ENCODE measurements around the gene OSBPL3. TPM values are rescaled to one million over a fixed set of nuclear protein-coding genes. Genes with fewer than 3 reads are reported as not detected.

OSBPL3 gene
- polyA plus RNA-seq, 1 of the 3 experiments (the other 2 are of a cell fraction), result 23.2 TPM

GRCh38 chr7:24817339-24817738 lies 162.6 kb downstream of the OSBPL3 start:
- ChIA-PET CTCF (interaction anchor here (7.8 to 14.0 kb wide), 2 partner anchors 253 to 278 kb away, joined by 81 to 396 read pairs; no protein-coding TSS in a partner anchor), POLR2A (no interaction called here)
- H3F3A ChIP-seq (replicated peaks; ENCODE audit: insufficient read depth), result peaks cover 29% of the 10 kb centered on the region
- H3K4me2 ChIP-seq, result no peak overlapping the region
- H3K9me3 ChIP-seq, result no peaks in the 10 kb centered on the region
- peaks cover 4 to 18% of the 10 kb centered on the region in 2 experiments; a peak in 3 of 4 replicates for H3K4me1 ChIP-seq (ENCODE audit: control insufficient read depth in 1 of 2, insufficient read depth in 2 of 2, low read depth in 1 of 2, low read length in 1 of 2)
- H3K27ac ChIP-seq (ENCODE audit: low read depth in 2 of 2, low read length in 1 of 2), result no peak overlapping the region
- no peaks in the 10 kb centered on the region for H4K20me1 ChIP-seq (ENCODE audit: insufficient read depth)
- no peak overlapping the region for H3K9ac ChIP-seq
- DNase-seq, result no peak
- H3K4me3 ChIP-seq (ENCODE audit: low read depth in 2 of 2, low read length in 1 of 2), result no peak overlapping the region
- WGBS (ENCODE audit: low lambda C conversion rate), result 61% methylated on average over 4 of the region's 4 CpGs
- no peaks in the 10 kb centered on the region for H3K27me3 ChIP-seq (ENCODE audit: insufficient read depth)
- H3K79me2 ChIP-seq (ENCODE audit: insufficient read depth), result no peaks in the 10 kb centered on the region
- TF ChIP-seq YY1 (IDR thresholded peaks at IDR 0.05; ENCODE audit: low read depth) (no peak), NRF1 (IDR thresholded peaks at IDR 0.05; ENCODE audit: low read depth, low read length) (no peak), GABPA (IDR thresholded peaks at IDR 0.05; ENCODE audit: low read depth) (no peak), USF1 (IDR thresholded peaks at IDR 0.05; ENCODE audit: borderline replicate concordance, low read depth) (no peak), RXRA (IDR thresholded peaks at IDR 0.05; ENCODE audit: borderline replicate concordance, low read depth) (no peak), MXI1 (IDR thresholded peaks at IDR 0.05; ENCODE audit: low read depth, low read length) (no peak), GATA2 (CRISPR knock-in tag; IDR thresholded peaks at IDR 0.05) (no peak), JUND (IDR thresholded peaks at IDR 0.05) (no peak), EP300 (IDR thresholded peaks at IDR 0.05; ENCODE audit: borderline replicate concordance in 1 of 2, low read depth in 1 of 2, low read length in 1 of 2) (no peak), PBX3 (IDR thresholded peaks at IDR 0.05) (no peak), EZH2phosphoT487 (IDR thresholded peaks at IDR 0.05; ENCODE audit: borderline replicate concordance, low read depth) (no peak), RCOR1 (IDR thresholded peaks at IDR 0.05; ENCODE audit: low read length) (no peak), USF2 (IDR thresholded peaks at IDR 0.05; ENCODE audit: borderline replicate concordance, low read depth, low read length) (no peak), NFIC (IDR thresholded peaks at IDR 0.05; ENCODE audit: borderline replicate concordance) (no peak)
- TF ChIP-seq, protein P1, sequence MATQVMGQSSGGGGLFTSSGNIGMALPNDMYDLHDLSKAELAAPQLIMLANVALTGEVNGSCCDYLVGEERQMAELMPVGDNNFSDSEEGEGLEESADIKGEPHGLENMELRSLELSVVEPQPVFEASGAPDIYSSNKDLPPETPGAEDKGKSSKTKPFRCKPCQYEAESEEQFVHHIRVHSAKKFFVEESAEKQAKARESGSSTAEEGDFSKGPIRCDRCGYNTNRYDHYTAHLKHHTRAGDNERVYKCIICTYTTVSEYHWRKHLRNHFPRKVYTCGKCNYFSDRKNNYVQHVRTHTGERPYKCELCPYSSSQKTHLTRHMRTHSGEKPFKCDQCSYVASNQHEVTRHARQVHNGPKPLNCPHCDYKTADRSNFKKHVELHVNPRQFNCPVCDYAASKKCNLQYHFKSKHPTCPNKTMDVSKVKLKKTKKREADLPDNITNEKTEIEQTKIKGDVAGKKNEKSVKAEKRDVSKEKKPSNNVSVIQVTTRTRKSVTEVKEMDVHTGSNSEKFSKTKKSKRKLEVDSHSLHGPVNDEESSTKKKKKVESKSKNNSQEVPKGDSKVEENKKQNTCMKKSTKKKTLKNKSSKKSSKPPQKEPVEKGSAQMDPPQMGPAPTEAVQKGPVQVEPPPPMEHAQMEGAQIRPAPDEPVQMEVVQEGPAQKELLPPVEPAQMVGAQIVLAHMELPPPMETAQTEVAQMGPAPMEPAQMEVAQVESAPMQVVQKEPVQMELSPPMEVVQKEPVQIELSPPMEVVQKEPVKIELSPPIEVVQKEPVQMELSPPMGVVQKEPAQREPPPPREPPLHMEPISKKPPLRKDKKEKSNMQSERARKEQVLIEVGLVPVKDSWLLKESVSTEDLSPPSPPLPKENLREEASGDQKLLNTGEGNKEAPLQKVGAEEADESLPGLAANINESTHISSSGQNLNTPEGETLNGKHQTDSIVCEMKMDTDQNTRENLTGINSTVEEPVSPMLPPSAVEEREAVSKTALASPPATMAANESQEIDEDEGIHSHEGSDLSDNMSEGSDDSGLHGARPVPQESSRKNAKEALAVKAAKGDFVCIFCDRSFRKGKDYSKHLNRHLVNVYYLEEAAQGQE (IDR thresholded peaks at IDR 0.05; ENCODE audit: low read depth, low read length), result no peak
- no peak overlapping the region for H2AFZ ChIP-seq (ENCODE audit: low read depth)
- H3K9me2 ChIP-seq, result no peaks in the 10 kb centered on the region
- peaks cover 19 to 56% of the 10 kb centered on the region in 2 experiments for H3K36me3 ChIP-seq (replicated peaks in 1 of 2; ENCODE audit: control insufficient read depth in 1 of 2, insufficient read depth in 2 of 2, low read length in 1 of 2)

Data from SK-N-SH (cell line).